Measurements from ENCODE around the gene UFC1. TPM values are rescaled to one million over a fixed set of nuclear protein-coding genes. Genes with fewer than 3 reads are reported as not detected.

Gene UFC1
- total RNA-seq, 4 donors from 2014 or later, result 73.6 to 96.7 (median 78.4) TPM

DNA sequence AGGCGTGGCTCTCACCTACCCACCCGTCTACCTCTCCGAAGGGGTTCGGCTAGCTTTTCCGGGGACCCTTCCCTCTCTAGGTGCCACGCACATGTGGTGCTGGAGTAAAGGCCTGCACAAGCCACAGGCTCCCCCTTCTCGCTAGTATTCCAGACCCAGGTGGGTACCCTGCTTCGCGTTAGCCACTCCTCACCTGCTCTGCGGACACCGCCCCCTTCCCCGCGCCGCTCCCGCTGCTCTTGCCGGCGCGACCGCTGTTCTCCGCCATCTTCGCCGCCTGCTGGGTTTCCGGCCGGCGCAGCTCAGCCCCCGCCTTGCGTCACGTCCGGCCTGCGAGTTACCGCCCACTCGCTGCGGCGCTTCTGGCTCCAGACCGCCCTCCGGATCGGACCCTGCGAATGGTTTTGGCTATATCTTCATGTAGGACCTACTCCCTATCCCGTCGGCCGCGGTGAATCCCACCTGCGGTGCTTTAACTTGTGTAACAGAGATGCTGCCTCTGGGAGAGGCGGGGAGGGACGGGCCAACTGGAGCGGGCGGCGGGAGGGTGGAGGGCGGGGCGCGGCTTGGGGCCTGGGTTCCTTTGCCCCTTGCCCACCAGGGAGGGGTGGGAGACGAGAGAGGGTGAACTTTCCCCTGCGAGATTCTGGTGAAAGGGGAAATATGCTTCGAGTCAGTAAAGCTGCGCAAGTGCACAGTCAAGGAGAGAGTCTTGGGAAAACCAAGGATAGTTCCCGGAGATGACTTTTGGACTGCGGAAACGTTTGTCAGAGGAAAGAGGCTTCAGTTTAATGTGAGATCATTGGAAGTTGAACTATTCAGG lies 35.8 kb upstream of the UFC1 start, which contains the start of the genes NIT1 and PFDN2:
Gene NIT1 (plus strand): TSS at position 347 of the 823 bp plus-strand sequence. CDS start 72 bp downstream, at position 419.
Gene PFDN2 (minus strand): TSS at position 279 of the 823 bp plus-strand sequence. CDS start 11 bp downstream, at position 268.
- ATAC-seq (ENCODE audit: low FRiP score), result peak; percentile 85
- DNase-seq (ENCODE audit: low spot score), result peak; percentile 69
- TF ChIP-seq, protein P1, sequence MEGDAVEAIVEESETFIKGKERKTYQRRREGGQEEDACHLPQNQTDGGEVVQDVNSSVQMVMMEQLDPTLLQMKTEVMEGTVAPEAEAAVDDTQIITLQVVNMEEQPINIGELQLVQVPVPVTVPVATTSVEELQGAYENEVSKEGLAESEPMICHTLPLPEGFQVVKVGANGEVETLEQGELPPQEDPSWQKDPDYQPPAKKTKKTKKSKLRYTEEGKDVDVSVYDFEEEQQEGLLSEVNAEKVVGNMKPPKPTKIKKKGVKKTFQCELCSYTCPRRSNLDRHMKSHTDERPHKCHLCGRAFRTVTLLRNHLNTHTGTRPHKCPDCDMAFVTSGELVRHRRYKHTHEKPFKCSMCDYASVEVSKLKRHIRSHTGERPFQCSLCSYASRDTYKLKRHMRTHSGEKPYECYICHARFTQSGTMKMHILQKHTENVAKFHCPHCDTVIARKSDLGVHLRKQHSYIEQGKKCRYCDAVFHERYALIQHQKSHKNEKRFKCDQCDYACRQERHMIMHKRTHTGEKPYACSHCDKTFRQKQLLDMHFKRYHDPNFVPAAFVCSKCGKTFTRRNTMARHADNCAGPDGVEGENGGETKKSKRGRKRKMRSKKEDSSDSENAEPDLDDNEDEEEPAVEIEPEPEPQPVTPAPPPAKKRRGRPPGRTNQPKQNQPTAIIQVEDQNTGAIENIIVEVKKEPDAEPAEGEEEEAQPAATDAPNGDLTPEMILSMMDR (IDR thresholded peaks at IDR 0.05), result no peak

DNA sequence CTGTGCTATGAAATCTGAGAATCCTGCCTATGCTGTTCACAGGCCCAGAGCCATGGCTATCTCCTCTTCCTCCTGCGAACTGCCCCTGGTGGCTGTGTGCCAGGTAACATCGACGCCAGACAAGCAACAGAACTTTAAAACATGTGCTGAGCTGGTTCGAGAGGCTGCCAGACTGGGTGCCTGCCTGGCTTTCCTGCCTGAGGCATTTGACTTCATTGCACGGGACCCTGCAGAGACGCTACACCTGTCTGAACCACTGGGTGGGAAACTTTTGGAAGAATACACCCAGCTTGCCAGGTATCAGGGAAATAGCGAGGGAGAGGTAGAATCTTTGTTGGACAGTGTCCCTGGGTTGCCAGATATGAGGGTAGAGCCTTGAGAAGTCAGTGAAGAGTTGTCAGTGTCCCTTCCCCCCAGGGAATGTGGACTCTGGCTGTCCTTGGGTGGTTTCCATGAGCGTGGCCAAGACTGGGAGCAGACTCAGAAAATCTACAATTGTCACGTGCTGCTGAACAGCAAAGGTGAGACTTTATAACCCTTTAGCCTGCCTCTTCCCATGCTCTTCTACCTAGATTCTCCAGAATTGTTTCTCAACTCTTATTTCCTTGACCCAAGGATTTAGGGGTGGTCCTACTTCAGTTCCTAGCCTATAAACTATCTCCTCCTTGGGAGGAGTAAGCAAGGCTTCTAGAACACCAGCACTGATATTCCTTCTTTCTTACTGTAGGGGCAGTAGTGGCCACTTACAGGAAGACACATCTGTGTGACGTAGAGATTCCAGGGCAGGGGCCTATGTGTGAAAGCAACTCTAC lies 34.5 kb upstream of the UFC1 start:
- TF ChIP-seq, protein P1 (IDR thresholded peaks at IDR 0.05), result peak in 1 of 3 donors; percentile 29
- DNase-seq (ENCODE audit: low spot score), result no peak
- ATAC-seq (ENCODE audit: low FRiP score), result peak; percentile 60

DNA sequence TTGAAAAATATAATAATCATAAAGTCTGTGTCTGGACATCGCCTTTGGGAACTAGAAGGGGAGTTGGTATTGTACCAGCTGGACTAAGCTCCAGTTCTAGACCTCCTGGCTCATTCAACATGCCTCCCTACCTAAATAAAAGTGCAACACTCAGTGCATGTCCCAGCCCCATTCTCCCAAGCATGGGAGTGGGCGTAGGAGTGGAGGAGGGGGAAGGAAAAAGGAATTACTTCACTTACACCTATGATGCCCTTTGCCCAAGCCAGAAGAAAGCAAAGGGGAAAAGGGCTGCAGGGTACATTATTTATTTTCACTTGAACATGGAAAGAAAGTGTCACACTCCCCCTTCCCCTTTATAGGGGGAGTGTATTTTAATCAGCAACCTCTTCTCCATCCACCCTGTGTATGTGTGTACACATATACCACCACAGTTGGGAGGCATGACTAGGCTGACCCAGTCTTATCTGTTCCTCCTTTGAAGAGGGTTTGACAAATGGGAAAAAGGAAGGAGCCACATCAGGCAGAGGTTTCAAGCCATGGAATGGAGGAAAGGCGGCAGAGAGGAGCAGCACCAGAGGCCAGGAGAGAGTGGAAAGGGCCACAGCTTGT lies 32.6 kb upstream of the UFC1 start:
- TF ChIP-seq, protein P1 (IDR thresholded peaks at IDR 0.05), result no peak
- no peak for ATAC-seq (ENCODE audit: low FRiP score)

DNA sequence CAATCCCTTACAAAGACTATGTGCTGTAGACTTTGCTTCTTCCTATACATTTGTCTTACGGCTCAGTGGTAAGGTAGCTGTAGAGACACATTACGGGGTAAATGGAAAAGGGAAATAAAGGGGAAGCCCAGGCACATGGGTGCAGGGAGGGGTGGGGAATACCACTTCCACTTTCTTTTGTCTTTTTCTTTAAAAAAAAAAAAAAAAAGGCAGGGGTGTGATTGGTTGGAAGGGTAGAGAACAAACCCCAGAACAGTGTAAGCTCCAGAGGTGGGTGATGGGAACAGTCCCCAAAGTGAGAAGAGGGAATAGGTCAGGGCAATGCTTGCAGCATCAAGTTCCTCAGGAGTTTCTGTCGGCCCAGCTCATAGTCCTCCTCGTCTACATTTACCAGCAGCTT lies 31.9 kb upstream of the UFC1 start:
- TF ChIP-seq, protein P1 (IDR thresholded peaks at IDR 0.05), result no peak
- ATAC-seq (ENCODE audit: low FRiP score), result no peak
- DNase-seq (ENCODE audit: low spot score), result no peak

More for the DNA sequence above, 32.6 kb upstream of the UFC1 start:
- DNase-seq (ENCODE audit: low spot score), result no peak

DNA sequence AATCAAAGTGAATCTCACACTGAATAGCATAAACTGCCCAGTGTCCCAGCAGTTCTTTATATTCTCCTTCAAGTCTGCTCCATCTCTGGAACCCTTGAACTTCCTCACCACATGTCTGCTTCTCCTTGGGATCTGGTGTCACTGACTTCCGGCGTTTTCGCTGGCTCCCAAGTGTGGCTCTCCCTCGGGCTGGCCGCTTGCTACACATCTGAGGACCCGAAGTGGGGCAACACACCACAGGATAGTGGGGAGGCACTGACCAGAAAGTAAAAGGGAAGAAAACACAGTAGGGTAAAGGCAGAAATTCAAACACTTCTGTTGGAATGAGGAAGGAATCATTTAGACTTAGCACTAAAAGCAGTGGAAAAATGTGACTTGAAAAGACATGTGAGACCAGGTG lies 30.8 kb upstream of the UFC1 start:
- DNase-seq (ENCODE audit: low spot score) (no peak), ATAC-seq (ENCODE audit: low FRiP score) (no peak)
- TF ChIP-seq, protein P1 (IDR thresholded peaks at IDR 0.05), result no peak

DNA sequence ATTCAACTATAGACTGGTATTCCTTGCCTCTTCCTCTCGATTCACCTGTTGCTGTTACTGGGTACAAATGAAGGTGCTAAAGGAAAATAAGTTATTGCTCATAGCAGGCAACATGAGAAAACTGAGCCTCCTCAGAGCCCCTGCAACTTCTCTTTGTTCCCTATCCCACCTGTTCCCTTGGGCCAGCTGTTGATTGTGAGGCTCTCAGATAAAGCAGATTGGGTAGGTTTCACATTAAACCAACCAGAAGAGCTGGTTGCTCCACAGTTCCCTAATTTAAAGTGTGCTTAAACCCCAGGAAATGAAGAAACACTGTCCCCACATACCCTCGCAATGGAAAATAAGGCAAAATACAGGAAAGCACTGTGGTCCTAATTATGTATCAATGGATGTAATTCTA lies 26.1 kb upstream of the UFC1 start:
- TF ChIP-seq, protein P1 (IDR thresholded peaks at IDR 0.05), result no peak
- ATAC-seq (ENCODE audit: low FRiP score), result no peak
- DNase-seq (ENCODE audit: low spot score), result no peak

Data from omental fat pad (tissue), 4 donors.